ENCODE data around the gene JOSD2. TPM values are rescaled to one million over a fixed set of nuclear protein-coding genes. Genes with fewer than 3 reads are reported as not detected.

Gene JOSD2
- total and polyA plus RNA-seq, 2 donors (not counting 3 experiments of a cell fraction or from before 2014, with no cell fraction given): 37.4 to 62.8 TPM

DNA sequence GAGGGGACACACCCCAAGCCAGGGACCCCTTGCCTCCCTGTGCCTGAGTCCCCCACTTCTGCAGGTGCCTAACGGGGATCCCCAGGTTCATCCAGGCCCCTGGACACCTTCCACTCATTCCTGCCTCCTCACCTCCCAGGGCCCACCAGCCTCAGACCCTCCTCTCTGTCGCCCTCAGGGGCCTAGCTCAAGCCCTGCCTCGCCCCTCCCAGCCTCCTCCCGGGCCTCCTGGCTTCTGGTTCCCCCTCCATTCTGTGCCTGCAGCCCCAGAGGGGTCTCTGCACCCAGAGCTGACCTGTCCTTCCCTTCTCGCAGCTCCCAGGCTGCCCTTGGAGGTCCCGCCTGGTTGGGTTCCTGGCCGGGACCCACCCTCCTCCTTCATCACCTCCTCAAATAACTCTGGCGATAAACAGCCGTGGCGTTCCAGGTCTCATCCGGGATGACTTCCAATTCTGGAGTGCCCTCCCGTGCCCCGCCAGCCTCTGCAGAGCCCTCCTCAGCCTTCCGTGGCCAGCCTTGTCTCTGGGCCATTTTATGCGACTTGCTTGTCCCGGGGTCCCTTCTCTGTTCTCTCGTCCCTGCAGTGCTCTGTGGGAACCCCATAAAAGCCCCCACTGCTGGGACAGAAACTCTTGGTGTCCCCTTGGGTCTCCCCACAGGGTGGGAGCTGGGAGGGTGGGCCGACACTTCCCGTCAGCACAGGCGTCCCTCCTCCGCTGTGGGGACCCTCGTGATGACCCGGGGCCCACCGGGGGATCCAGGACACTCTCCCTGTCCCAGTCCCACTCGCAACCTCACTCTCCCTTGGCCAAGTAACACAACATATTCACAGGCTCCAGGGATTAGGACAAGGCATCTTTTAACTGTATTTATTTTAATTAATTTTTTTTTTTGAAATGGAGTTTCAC, 9.2 kb downstream of the JOSD2 start:
- no TSS peak for BruUV-seq (replicated peaks)
- Histone ChIP-seq H3K4me3 (replicated peaks in 1 of 3; ENCODE audit: insufficient read depth in 1 of 3, low read depth in 1 of 3, low read length in 3 of 3) (no peak overlapping the region), H3K9me3 (replicated peaks; ENCODE audit: control insufficient read depth, insufficient read depth, low read length) (no peaks in the 10 kb centered on the region), H2AFZ (ENCODE audit: low read depth, low read length) (no peak overlapping the region), H3K27ac (ENCODE audit: insufficient read depth, low read depth, low read length) (no peak overlapping the region), H3K79me2 (ENCODE audit: control insufficient read depth, insufficient read depth, low read length) (no peaks in the 10 kb centered on the region), H3K4me1 (ENCODE audit: control insufficient read depth, extremely low read depth, insufficient read depth, low read length) (no peaks in the 10 kb centered on the region), H3K9me1 (replicated peaks; ENCODE audit: control insufficient read depth, extremely low read depth, insufficient read depth, low read length) (no peaks in the 10 kb centered on the region), H3K36me3 (ENCODE audit: control insufficient read depth in 2 of 2, extremely low read depth in 1 of 2, insufficient read depth in 2 of 2, low read length in 2 of 2) (no peaks in the 10 kb centered on the region), H3K27me3 (ENCODE audit: control insufficient read depth in 2 of 2, insufficient read depth in 2 of 2, low read length in 2 of 2) (no peaks in the 10 kb centered on the region), H3K9ac (replicated peaks; ENCODE audit: extremely low read depth, insufficient read depth, low read length) (no peak overlapping the region), H3K4me2 (ENCODE audit: insufficient read depth, low read length) (no peak overlapping the region), H4K20me1 (replicated peaks; ENCODE audit: control insufficient read depth, extremely low read depth, insufficient read depth, low read length) (no peaks in the 10 kb centered on the region)
- FAIRE-seq: no peak
- dilution Hi-C loops (cut with MboI; ENCODE audit: extremely low pct_ligation_motif_present, low sequenced_read_pairs): no loop called here
- ChIA-PET CTCF (no interaction called here), POLR2A (no interaction called here)
- no peak for DNase-seq (ENCODE audit: low read depth, low spot score)
- intact Hi-C loops (cut with micrococcal nuclease): no loop called here
- TF ChIP-seq EZH2 (IDR thresholded peaks at IDR 0.05; ENCODE audit: borderline replicate concordance, low read depth, low read length, severe bottlenecking) (no peak), GATA2 (IDR thresholded peaks at IDR 0.05; ENCODE audit: insufficient read depth, insufficient read length, low read depth, low read length) (no peak), JUN (IDR thresholded peaks at IDR 0.05; ENCODE audit: borderline replicate concordance, insufficient read depth, insufficient read length, low read depth) (no peak), FOS (IDR thresholded peaks at IDR 0.05; ENCODE audit: borderline replicate concordance, insufficient read depth, low read length) (no peak), POLR2AphosphoS5 (IDR thresholded peaks at IDR 0.05; ENCODE audit: insufficient read depth, low read depth, low read length) (no peak), POLR2A (IDR thresholded peaks at IDR 0.05; ENCODE audit: low read depth, low read length) (no peak), MYC (IDR thresholded peaks at IDR 0.05; ENCODE audit: low read depth, low read length) (no peak)
- TF ChIP-seq, protein P1, sequence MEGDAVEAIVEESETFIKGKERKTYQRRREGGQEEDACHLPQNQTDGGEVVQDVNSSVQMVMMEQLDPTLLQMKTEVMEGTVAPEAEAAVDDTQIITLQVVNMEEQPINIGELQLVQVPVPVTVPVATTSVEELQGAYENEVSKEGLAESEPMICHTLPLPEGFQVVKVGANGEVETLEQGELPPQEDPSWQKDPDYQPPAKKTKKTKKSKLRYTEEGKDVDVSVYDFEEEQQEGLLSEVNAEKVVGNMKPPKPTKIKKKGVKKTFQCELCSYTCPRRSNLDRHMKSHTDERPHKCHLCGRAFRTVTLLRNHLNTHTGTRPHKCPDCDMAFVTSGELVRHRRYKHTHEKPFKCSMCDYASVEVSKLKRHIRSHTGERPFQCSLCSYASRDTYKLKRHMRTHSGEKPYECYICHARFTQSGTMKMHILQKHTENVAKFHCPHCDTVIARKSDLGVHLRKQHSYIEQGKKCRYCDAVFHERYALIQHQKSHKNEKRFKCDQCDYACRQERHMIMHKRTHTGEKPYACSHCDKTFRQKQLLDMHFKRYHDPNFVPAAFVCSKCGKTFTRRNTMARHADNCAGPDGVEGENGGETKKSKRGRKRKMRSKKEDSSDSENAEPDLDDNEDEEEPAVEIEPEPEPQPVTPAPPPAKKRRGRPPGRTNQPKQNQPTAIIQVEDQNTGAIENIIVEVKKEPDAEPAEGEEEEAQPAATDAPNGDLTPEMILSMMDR (IDR thresholded peaks at IDR 0.05; ENCODE audit: extremely low read depth in 1 of 2, insufficient read depth in 1 of 2, low read depth in 1 of 2, low read length in 2 of 2): no peak
- TF ChIP-seq, protein P2, sequence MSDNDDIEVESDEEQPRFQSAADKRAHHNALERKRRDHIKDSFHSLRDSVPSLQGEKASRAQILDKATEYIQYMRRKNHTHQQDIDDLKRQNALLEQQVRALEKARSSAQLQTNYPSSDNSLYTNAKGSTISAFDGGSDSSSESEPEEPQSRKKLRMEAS (IDR thresholded peaks at IDR 0.05; ENCODE audit: insufficient read depth, insufficient read length): no peak

Measured in endothelial cell of umbilical vein (primary cell).